Measurements from ENCODE around the gene PRDM4.

DNA sequence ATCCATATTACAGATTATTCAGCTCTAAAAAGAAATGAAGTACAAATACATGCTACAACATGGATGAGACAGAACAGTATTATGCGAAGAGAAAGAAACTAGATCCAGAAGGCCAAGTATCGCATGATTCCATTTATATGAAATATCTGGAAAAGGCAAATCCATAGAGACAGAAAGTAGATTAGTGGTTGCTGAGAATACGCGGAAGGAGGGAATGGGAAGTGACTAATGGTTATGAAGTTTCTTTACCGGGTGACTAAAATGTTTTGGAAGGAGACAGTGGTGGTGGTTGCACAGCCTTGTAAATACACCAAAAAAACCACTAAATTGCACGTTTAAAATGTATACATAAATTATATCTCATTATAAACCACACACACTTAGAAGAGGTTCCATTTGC, 12.5 kb downstream of the PRDM4 start:
- TF ChIP-seq POLR2AphosphoS5 (IDR thresholded peaks at IDR 0.05) (no peak), POLR2A (IDR thresholded peaks at IDR 0.05) (no peak)
- TF ChIP-seq, protein P1, sequence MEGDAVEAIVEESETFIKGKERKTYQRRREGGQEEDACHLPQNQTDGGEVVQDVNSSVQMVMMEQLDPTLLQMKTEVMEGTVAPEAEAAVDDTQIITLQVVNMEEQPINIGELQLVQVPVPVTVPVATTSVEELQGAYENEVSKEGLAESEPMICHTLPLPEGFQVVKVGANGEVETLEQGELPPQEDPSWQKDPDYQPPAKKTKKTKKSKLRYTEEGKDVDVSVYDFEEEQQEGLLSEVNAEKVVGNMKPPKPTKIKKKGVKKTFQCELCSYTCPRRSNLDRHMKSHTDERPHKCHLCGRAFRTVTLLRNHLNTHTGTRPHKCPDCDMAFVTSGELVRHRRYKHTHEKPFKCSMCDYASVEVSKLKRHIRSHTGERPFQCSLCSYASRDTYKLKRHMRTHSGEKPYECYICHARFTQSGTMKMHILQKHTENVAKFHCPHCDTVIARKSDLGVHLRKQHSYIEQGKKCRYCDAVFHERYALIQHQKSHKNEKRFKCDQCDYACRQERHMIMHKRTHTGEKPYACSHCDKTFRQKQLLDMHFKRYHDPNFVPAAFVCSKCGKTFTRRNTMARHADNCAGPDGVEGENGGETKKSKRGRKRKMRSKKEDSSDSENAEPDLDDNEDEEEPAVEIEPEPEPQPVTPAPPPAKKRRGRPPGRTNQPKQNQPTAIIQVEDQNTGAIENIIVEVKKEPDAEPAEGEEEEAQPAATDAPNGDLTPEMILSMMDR (IDR thresholded peaks at IDR 0.05): no peak
